HCT116 (cell line): ENCODE measurements around the gene MRE11. TPM values are rescaled to one million over a fixed set of nuclear protein-coding genes. Genes with fewer than 3 reads are reported as not detected.

Experiments used
- ATAC-seq: fragments of 200-7000 bp; cut with Tn5 transposase; 2 replicates; pipeline ENCODE4 v1.9.1; 2020; ENCODE audit warnings: mild to moderate bottlenecking, moderate library complexity
- Bru-seq: library from RNA; stranded (reverse); fragments of 400-500 nt; gene quantifications from one replicate; lab custom pipeline; 2021; lab: Mats Ljungman, UMichigan
- BruChase-seq, 2 experiments: library from RNA; stranded (reverse); fragments of 400-500 nt; gene quantifications; one replicate each; lab custom pipeline; 2021; lab: Mats Ljungman, UMichigan
- BruUV-seq: library from RNA; stranded (reverse); fragments of 400-500 nt; replicated peaks from 2 replicates; lab custom pipeline; 2021; lab: Mats Ljungman, UMichigan
- CTCF ChIA-PET: fragments of 300-600 bp; sonication (Branson Sonifier 250); formaldehyde crosslinking; loops from one replicate; lab custom pipeline; 2021; ENCODE audit warnings: antibody characterized with exemption; lab: Charles Lee
- POLR2A ChIA-PET: fragments of 300-600, 350-600 bp; sonication (Branson Sonifier 250); formaldehyde crosslinking; loops from one replicate; lab custom pipeline; 2021; ENCODE audit warnings: antibody characterized with exemption; lab: Charles Lee
- RAD21 ChIA-PET, 2 experiments: fragments of 300-600 bp; sonication (Branson Sonifier 250); formaldehyde crosslinking; loops; one replicate each; lab custom pipeline; 2023; ENCODE audit warnings: low total read pairs in 2 of 2; ENCODE audit not compliant: uncharacterized antibody in 2 of 2, unreplicated experiment in 2 of 2, low non-redundant PET in 1 of 2; lab: Charles Lee
- DNase-seq: peaks from one replicate; pipeline ENCODE4 v3.0.0-alpha.2; 2010; ENCODE audit warnings: low read depth, low spot score
- H2AFZ ChIP-seq: fragments of 200-600 bp; shearing (Covaris generic), sonication (generic); 2 replicates; pipeline ENCODE4 v1.6.1; 2017; ENCODE audit warnings: low read depth, mixed run types, mixed read lengths, antibody characterized with exemption, low read length; ENCODE audit not compliant: poor library complexity, severe bottlenecking
- H3K27ac ChIP-seq: 2 replicates; pipeline ENCODE4 v1.5.1; 2012; ENCODE audit warnings: low read depth, low read length
- H3K27me3 ChIP-seq: fragments of 200-600 bp; sonication (generic); 2 replicates; pipeline ENCODE4 v1.6.1; 2016; ENCODE audit warnings: mixed run types, low read length, mixed read lengths; ENCODE audit not compliant: insufficient read depth
- H3K36me3 ChIP-seq, 2 experiments: fragments of 200-500 bp in 1 of 2; fragments of 200-600 bp in 1 of 2; sonication (Bioruptor generic) in 1 of 2; sonication (generic) in 1 of 2; 2 replicates each; pipeline versions ENCODE4 v1.5.1 to v1.6.1; 2014 to 2016; ENCODE audit warnings: low read length in 2 of 2, inconsistent platforms in 1 of 2, mixed read lengths in 1 of 2, mixed run types in 1 of 2; ENCODE audit not compliant: insufficient read depth in 2 of 2, control insufficient read depth in 1 of 2
- H3K4me1 ChIP-seq, 2 experiments: fragments of 200-600 bp in 1 of 2; sonication (generic) in 1 of 2; 2 replicates each; pipeline versions ENCODE4 v1.5.1 to v1.6.1; 2012 to 2017; ENCODE audit warnings: low read length in 2 of 2, inconsistent platforms in 1 of 2, mild to moderate bottlenecking in 1 of 2, mixed read lengths in 1 of 2, mixed run types in 1 of 2, moderate library complexity in 1 of 2; ENCODE audit not compliant: insufficient read depth in 2 of 2, control insufficient read depth in 1 of 2
- H3K4me2 ChIP-seq: fragments of 200-600 bp; sonication (generic); 2 replicates; pipeline ENCODE4 v1.6.1; 2017; ENCODE audit warnings: mixed run types, low read length, mixed read lengths
- H3K4me3 ChIP-seq, 2 experiments: fragments of 200-600 bp in 1 of 2; sonication (generic) in 1 of 2; replicated peaks in 1 of 2; 2 replicates each; pipeline ENCODE4 v1.5.1; 2011 to 2016; ENCODE audit warnings: low read length in 2 of 2, control low read depth in 1 of 2, low read depth in 1 of 2, mild to moderate bottlenecking in 1 of 2, mixed read lengths in 1 of 2, mixed run types in 1 of 2
- H3K79me2 ChIP-seq: fragments of 200-600 bp; sonication (generic); 2 replicates; pipeline ENCODE4 v1.6.1; 2017; ENCODE audit warnings: mild to moderate bottlenecking, mixed run types, low read length, moderate library complexity, mixed read lengths; ENCODE audit not compliant: insufficient read depth
- H3K9ac ChIP-seq: fragments of 200-600 bp; sonication (generic); 2 replicates; pipeline ENCODE4 v1.6.1; 2016; ENCODE audit warnings: low read length, mixed read lengths
- H3K9me2 ChIP-seq: fragments of 200-600 bp; sonication (generic), shearing (Covaris generic); 2 replicates; pipeline ENCODE4 v1.6.1; 2017; ENCODE audit warnings: mixed run types, mild to moderate bottlenecking, moderate library complexity; ENCODE audit not compliant: insufficient read depth
- H3K9me3 ChIP-seq, 2 experiments: fragments of 200-500 bp in 1 of 2; fragments of 200-600 bp in 1 of 2; sonication (Bioruptor generic) in 1 of 2; sonication (generic) in 1 of 2; 2 replicates each; pipeline ENCODE4 v1.6.1; 2014 to 2017; ENCODE audit warnings: low read length in 2 of 2, mixed read lengths in 2 of 2, inconsistent platforms in 1 of 2, low read depth in 1 of 2, mild to moderate bottlenecking in 1 of 2, mixed run types in 1 of 2, moderate library complexity in 1 of 2; ENCODE audit not compliant: control insufficient read depth in 1 of 2, insufficient read depth in 1 of 2
- H4K20me1 ChIP-seq: fragments of 200-600 bp; sonication (generic), shearing (Covaris generic); 2 replicates; pipeline ENCODE4 v1.6.1; 2017; ENCODE audit warnings: mixed run types, mild to moderate bottlenecking, moderate library complexity; ENCODE audit not compliant: insufficient read depth
- ATF3 ChIP-seq: IDR thresholded peaks from 2 replicates; pipeline ENCODE4 v1.6.1; 2012
- CBX3 ChIP-seq: IDR thresholded peaks from 2 replicates; pipeline ENCODE4 v1.6.1; 2012; ENCODE audit warnings: low read depth
- CTCF ChIP-seq, 3 experiments: fragments of 200-600 bp in 1 of 3; sonication (generic) in 1 of 3; IDR thresholded peaks in 2 of 3; conservative IDR thresholded peaks in 1 of 3; 2 replicates each; pipeline ENCODE4 v1.5.1; 2012 to 2017; ENCODE audit warnings: low read depth in 2 of 3, low read length in 2 of 3, antibody characterized with exemption in 1 of 3, borderline replicate concordance in 1 of 3, control low read depth in 1 of 3, mild to moderate bottlenecking in 1 of 3, mixed read lengths in 1 of 3, mixed run types in 1 of 3, moderate library complexity in 1 of 3; ENCODE audit not compliant: insufficient read depth in 1 of 3
- EZH2phosphoT487 ChIP-seq: fragments of 200-600 bp; IDR thresholded peaks from 2 replicates; pipeline ENCODE4 v1.6.1; 2018; ENCODE audit warnings: antibody characterized with exemption, borderline replicate concordance
- FOSL1 ChIP-seq: IDR thresholded peaks from 2 replicates; pipeline ENCODE4 v1.6.1; 2012; ENCODE audit warnings: low read depth
- JUND ChIP-seq: IDR thresholded peaks from 2 replicates; pipeline ENCODE4 v1.6.1; 2012
- POLR2A ChIP-seq: IDR thresholded peaks from 2 replicates; pipeline ENCODE4 v1.7.0; 2011; ENCODE audit warnings: borderline replicate concordance; ENCODE audit not compliant: insufficient read depth, insufficient read length; ENCODE audit errors: extremely low read depth
- POLR2AphosphoS5 ChIP-seq: IDR thresholded peaks from 2 replicates; pipeline ENCODE4 v1.6.1; 2011; ENCODE audit warnings: mild to moderate bottlenecking, low read depth, low read length, moderate library complexity
- RAD21 ChIP-seq: IDR thresholded peaks from 2 replicates; pipeline ENCODE4 v1.6.1; 2012; ENCODE audit warnings: low read depth, mild to moderate bottlenecking
- REST ChIP-seq: IDR thresholded peaks from 2 replicates; pipeline ENCODE4 v1.6.1; 2012; ENCODE audit warnings: low read depth
- SIN3A ChIP-seq: IDR thresholded peaks from 2 replicates; pipeline ENCODE4 v1.6.1; 2012; ENCODE audit warnings: low read depth
- SP1 ChIP-seq: IDR thresholded peaks from 2 replicates; pipeline ENCODE4 v1.6.1; 2012; ENCODE audit warnings: low read depth
- TCF7L2 ChIP-seq: IDR thresholded peaks from 2 replicates; pipeline ENCODE4 v1.7.0; 2011; ENCODE audit warnings: borderline replicate concordance, inconsistent platforms; ENCODE audit not compliant: insufficient read depth, insufficient read length; ENCODE audit errors: extremely low read depth
- YY1 ChIP-seq: IDR thresholded peaks from 2 replicates; pipeline ENCODE4 v1.6.1; 2011; ENCODE audit warnings: low read length, low read depth, moderate library complexity, mild to moderate bottlenecking; ENCODE audit not compliant: insufficient replicate concordance; ENCODE audit errors: extremely low read depth
- ZBTB33 ChIP-seq: IDR thresholded peaks from 2 replicates; pipeline ENCODE4 v1.6.1; 2011; ENCODE audit warnings: mild to moderate bottlenecking, low read length, moderate library complexity; ENCODE audit not compliant: insufficient replicate concordance; ENCODE audit errors: extremely low read depth
- ZFX ChIP-seq: fragments of 450-650 bp; IDR thresholded peaks from 2 replicates; pipeline ENCODE4 v1.6.1; 2017
- intact Hi-C: fragments of 100-400 bp; cut with micrococcal nuclease; formaldehyde crosslinking; loops from 2 replicates; pipeline ENCODE4 v1.10.0; 2022
- long read RNA-seq: library from polyadenylated mRNA; unstranded; transcript quantifications from one replicate; pipeline ENCODE4 v2.0.0, GENCODE V29; 2021; ENCODE audit not compliant: unreplicated experiment
- polyA plus RNA-seq: library from polyadenylated mRNA; unstranded; fragments of >200 nt; gene quantifications from 2 replicates; pipeline ENCODE4 v1.2.1, GENCODE V29; 2012; ENCODE audit warnings: missing spikeins
- total RNA-seq: library from RNA; stranded (reverse); gene quantifications from one replicate; pipeline ENCODE4 v1.2.1, GENCODE V29; 2021; ENCODE audit not compliant: unreplicated experiment

The MRE11 gene
- total RNA-seq (20.6 TPM), Bru-seq, nascent RNA (percentile 77 among the genes with signal in this experiment), BruChase-seq, experiment 1, labeled RNA remaining after a 6-hour chase (percentile 77 among the genes with signal in this experiment), BruChase-seq, experiment 2, labeled RNA remaining after a 2-hour chase (percentile 80 among the genes with signal in this experiment)
- polyA plus RNA-seq, result 5.1 and 6.7 TPM in 2 replicates
- long read RNA-seq, full-length matches to known transcripts, result 6 of 33 reads
- long read RNA-seq, partial matches to known transcripts, result 2 of 33 reads
- long read RNA-seq, other reads (novel, unspliced or antisense), result 25 of 33 reads

GRCh38 chr11:94493281-94494125, at the start of gene MRE11, which contains the start of gene ANKRD49:
MRE11 (minus strand) TSS chr11:94493844; CDS start chr11:94492801, 1,043 bp downstream.
ANKRD49 (plus strand) TSS chr11:94493984; CDS start chr11:94496694, 2,710 bp downstream.
- H3K27ac ChIP-seq, result peak within 1 kb of the TSS; percentile 64
- H2AFZ ChIP-seq, result peak within 1 kb of the TSS; percentile 91
- TSS peak; percentile 73 for BruUV-seq
- peak within 1 kb of the TSS; percentile 89 for H3K4me2 ChIP-seq
- H3K27me3 ChIP-seq, result no peaks in the 10 kb centered on the region
- ChIA-PET RAD21 (no interaction called here), POLR2A (no interaction called here), CTCF (interaction anchor here (0.8 to 1.9 kb wide), 4 partner anchors 11 to 598 kb away, joined by 3 to 7 read pairs (median 6); no protein-coding TSS in a partner anchor)
- DNase-seq (peak; percentile 97), ATAC-seq (peak; percentile 98)
- H3K36me3 ChIP-seq, result peaks cover 5 to 10% of the 10 kb centered on the region in 2 experiments; a peak in 2 of 4 replicates
- no peaks in the 10 kb centered on the region for H4K20me1 ChIP-seq
- H3K79me2 ChIP-seq, result peaks cover 36% of the 10 kb centered on the region
- H3K9me2 ChIP-seq, result no peaks in the 10 kb centered on the region
- intact Hi-C loops, result no loop called here
- H3K4me1 ChIP-seq, result peaks cover 3 to 6% of the 10 kb centered on the region in 2 experiments; a peak in 3 of 4 replicates
- no peaks in the 10 kb centered on the region for H3K9me3 ChIP-seq
- H3K4me3 ChIP-seq, result peak within 1 kb of the TSS; percentile 77 to 79
- H3K9ac ChIP-seq, result peak within 1 kb of the TSS; percentile 78
- no peak for TF ChIP-seq RAD21
- TF ChIP-seq SIN3A, result peak; percentile 90
- no peak for TF ChIP-seq YY1
- peak; percentile 77 for TF ChIP-seq POLR2AphosphoS5
- TF ChIP-seq TCF7L2, result peak; percentile 48
- TF ChIP-seq CTCF (IDR thresholded peaks at IDR 0.05 in 2 of 3, conservative IDR thresholded peaks at IDR 0.05 in 1 of 3; ENCODE audit: borderline replicate concordance in 1 of 3, insufficient read depth in 1 of 3, low read depth in 2 of 3, low read length in 2 of 3), result no peak
- TF ChIP-seq EZH2phosphoT487, result no peak
- no peak for TF ChIP-seq JUND
- no peak; the same call in 1 of the 2 replicates for TF ChIP-seq CBX3
- TF ChIP-seq POLR2A, result peak; percentile 79
- no peak for TF ChIP-seq ATF3
- TF ChIP-seq SP1, result peak; percentile 82
- TF ChIP-seq ZBTB33, result peak; percentile 93
- no peak for TF ChIP-seq REST
- TF ChIP-seq ZFX, result no peak; the same call in 1 of the 2 replicates
- TF ChIP-seq FOSL1, result no peak
